ENCODE results near the gene IZUMO2.

IZUMO2 gene

DNA sequence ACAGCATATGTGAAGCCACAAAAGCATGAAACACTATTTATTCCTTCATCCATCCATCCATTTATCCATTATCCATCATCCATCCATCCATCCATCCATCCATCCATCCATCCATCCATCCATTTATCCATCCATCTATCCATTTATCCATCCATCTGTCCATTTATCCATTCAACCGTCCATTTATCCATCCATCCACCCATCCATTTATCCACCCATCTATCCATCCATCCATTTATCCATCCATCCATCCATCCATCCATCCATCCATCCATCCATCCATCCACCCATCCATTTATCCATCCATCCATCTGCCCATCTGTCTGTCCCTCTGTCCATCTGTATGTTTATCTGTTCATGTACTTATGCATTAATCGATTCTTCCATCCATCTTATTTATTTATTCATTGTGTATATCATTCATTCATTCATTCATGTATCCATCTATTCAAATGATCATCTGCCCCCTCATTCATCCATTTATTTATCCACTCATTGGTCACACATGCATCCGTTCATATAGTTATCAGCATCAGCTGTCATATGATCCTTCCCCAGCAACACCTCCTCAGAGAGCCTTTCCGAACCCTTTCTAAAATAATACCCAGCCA, 33.3 kb upstream of the IZUMO2 start:
- TF ChIP-seq, protein P1, sequence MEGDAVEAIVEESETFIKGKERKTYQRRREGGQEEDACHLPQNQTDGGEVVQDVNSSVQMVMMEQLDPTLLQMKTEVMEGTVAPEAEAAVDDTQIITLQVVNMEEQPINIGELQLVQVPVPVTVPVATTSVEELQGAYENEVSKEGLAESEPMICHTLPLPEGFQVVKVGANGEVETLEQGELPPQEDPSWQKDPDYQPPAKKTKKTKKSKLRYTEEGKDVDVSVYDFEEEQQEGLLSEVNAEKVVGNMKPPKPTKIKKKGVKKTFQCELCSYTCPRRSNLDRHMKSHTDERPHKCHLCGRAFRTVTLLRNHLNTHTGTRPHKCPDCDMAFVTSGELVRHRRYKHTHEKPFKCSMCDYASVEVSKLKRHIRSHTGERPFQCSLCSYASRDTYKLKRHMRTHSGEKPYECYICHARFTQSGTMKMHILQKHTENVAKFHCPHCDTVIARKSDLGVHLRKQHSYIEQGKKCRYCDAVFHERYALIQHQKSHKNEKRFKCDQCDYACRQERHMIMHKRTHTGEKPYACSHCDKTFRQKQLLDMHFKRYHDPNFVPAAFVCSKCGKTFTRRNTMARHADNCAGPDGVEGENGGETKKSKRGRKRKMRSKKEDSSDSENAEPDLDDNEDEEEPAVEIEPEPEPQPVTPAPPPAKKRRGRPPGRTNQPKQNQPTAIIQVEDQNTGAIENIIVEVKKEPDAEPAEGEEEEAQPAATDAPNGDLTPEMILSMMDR (IDR thresholded peaks at IDR 0.05; ENCODE audit: borderline replicate concordance, insufficient read depth, low read depth, low read length), result no peak
- H3K4me3 ChIP-seq (ENCODE audit: low read depth, low read length), result no peak overlapping the region

DNA sequence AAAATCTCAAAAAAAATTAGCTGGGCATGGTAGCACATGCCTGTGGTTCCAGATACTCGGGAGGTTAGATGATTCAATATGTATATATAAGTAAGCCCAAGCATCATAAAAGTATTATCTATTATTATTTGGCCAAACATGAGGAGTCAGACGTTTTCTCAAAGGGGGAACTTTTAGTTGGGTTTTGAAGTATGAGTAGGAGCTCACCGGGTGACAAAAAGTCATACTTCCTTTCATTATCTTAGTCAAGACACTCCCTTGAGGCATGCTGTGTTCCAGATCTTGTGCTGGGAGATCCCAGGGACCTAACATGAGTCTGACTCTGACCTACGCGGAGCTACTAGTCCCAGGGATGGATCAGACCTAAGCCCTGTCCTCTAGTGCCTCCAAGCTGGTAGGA, 32.1 kb upstream of the IZUMO2 start:
- TF ChIP-seq, protein P1 (IDR thresholded peaks at IDR 0.05; ENCODE audit: borderline replicate concordance, insufficient read depth, low read depth, low read length), result no peak
- H3K4me3 ChIP-seq (ENCODE audit: low read depth, low read length), result no peak overlapping the region

DNA sequence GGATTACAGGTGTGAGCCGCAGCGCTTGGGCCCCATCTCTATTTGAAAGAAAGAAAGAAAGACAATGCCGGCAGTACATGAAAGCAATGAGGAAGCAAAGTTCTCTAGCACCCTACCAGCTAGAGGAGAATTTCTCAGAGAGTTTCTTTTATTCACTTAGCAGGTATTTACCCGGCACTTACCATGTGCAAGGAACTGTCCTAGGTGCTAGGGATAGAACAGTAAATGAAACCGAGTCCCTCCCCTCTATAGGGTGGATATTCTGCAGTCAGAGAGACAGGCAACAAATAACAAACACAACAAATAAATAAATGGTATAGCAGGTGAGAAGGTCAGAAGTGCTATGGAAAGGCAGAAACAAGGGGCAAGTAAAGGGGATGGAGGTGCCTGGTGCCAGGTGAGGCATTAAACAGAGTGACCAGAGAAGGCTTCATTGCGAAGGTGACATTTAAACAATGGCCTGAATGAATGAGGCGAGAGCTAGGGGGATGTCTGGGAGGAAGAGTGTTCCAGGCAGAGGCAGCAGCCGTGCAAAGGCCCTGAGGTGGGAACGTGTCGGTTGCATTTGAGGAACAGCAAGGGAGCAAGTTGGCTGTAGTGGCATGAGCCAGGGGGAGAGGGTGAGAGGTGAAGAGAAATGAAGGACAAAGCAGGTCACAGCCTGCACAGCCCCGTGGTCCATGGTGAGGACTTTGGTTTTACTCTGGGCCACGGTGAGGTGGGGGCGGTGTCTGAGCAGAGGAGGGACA, 29.6 kb upstream of the IZUMO2 start:
- H3K4me3 ChIP-seq (ENCODE audit: low read depth, low read length), result no peak overlapping the region
- TF ChIP-seq, protein P1 (IDR thresholded peaks at IDR 0.05; ENCODE audit: borderline replicate concordance, insufficient read depth, low read depth, low read length), result no peak

DNA sequence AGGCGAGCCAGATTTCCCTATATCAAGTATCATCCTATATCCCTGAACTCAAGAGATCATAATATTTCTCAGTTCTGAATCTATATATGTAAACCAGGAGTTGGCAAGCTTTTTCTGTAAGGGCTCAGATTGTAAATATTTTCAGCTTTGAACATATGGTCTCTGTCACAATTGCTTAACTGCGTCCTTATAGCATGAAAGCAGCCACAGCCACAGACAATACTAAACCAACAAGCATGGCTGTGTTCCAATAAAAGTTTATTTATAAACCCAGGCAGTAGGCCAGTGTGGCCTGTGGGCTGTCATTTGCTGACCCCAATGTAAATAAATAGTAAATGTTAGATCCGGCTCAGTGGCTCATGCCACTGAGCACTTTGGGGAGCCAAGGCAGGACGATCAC, 28.1 kb upstream of the IZUMO2 start:
- TF ChIP-seq, protein P1 (IDR thresholded peaks at IDR 0.05; ENCODE audit: borderline replicate concordance, insufficient read depth, low read depth, low read length), result no peak
- no peak overlapping the region for H3K4me3 ChIP-seq (ENCODE audit: low read depth, low read length)

DNA sequence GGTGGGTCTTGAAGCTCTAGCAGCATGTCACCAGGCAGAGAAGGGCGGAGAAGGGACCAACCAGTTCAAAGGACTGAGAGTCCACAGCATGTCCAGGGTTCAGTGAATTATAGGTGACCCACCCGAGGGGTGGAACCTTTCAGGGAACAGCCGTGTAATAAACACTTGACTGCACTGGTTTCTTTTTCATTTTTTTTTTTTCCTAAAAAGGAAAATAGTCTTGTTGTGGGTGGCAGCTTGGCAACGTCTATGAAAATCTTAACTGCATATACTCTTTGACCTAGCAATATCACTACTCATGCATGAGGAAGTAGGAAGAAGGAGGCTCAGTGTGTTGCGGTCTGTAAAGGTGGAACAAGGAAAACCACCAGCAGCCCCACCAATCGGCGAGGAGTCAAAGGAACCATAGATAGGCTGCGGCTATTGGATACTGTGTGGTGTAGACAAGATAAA, 27.4 kb upstream of the IZUMO2 start:
- TF ChIP-seq, protein P1 (IDR thresholded peaks at IDR 0.05; ENCODE audit: borderline replicate concordance, insufficient read depth, low read depth, low read length), result no peak
- H3K4me3 ChIP-seq (ENCODE audit: low read depth, low read length), result no peak overlapping the region

DNA sequence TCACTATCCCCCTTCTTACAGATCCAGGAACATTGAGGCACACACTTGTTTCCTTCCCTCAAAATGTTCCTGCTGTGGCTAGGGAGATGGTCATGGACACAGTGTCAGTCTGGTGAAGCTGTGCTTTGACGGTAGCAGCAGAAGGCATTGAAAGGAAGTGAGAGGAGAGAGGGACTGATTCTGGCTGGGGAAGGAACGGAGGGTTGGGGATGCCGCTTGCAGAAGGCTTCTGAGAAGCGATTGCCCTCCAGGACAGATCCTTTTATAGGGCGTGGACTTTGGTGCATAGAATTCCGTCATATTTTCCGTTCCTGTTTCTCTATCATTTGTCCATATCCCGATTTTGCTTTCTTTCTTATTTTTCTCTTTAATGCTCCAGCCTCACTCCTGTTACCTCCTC, 26.2 kb upstream of the IZUMO2 start:
- H3K4me3 ChIP-seq (ENCODE audit: low read depth, low read length), result no peak overlapping the region
- TF ChIP-seq, protein P1 (IDR thresholded peaks at IDR 0.05; ENCODE audit: borderline replicate concordance, insufficient read depth, low read depth, low read length), result no peak

DNA sequence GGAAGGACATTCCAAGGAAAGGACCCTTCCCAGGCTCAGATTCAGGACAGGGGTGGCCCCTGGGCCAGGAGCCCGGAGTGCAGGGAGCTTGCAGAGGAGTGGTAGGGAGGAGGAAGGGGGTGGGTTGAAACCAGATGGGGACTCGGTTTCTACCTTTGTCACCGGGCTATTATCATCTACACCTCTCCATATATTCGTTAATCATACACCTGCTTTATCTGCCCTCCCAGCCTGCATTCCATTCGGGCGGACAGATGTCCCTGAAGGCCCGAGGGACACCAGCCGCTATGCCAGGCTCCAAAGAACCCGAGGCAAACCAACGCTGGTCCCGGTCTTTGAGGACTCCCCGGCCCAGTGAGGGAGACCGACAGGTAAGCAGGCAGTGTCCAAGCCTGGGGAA, 24.9 kb upstream of the IZUMO2 start:
- no peak overlapping the region for H3K4me3 ChIP-seq (ENCODE audit: low read depth, low read length)
- TF ChIP-seq, protein P1 (IDR thresholded peaks at IDR 0.05; ENCODE audit: borderline replicate concordance, insufficient read depth, low read depth, low read length), result no peak
